HAP-1 (cell line): ENCODE data around the gene DCLK1.

Source experiments
- DNase-seq, 2 experiments: peaks; one replicate each; pipeline ENCODE4 v3.0.0-alpha.2; 2016 to 2020; ENCODE audit warnings: low spot score in 2 of 2
- H3K27me3 ChIP-seq: fragments of 250-450 bp; sonication (Bioruptor Pico); 2 replicates; pipeline ENCODE4 v1.5.1; 2020; ENCODE audit warnings: low read depth, mild to moderate bottlenecking, moderate library complexity
- H3K36me3 ChIP-seq: fragments of 250-450 bp; sonication (Bioruptor Pico); replicated peaks from 2 replicates; pipeline ENCODE4 v1.5.1; 2020; ENCODE audit warnings: mild to moderate bottlenecking
- H3K4me1 ChIP-seq: fragments of 250-450 bp; sonication (Bioruptor Pico); 2 replicates; pipeline ENCODE4 v1.5.1; 2020; ENCODE audit warnings: mild to moderate bottlenecking
- H3K4me3 ChIP-seq: fragments of 250-450 bp; sonication (Bioruptor Pico); 2 replicates; pipeline ENCODE4 v1.5.1; 2020; ENCODE audit warnings: mild to moderate bottlenecking, moderate library complexity
- H3K9me3 ChIP-seq: fragments of 250-450 bp; sonication (Bioruptor Pico); 2 replicates; pipeline ENCODE4 v1.5.1; 2020; ENCODE audit warnings: mild to moderate bottlenecking, moderate library complexity
- in situ Hi-C: fragments of 300-500 bp; cut with MboI; formaldehyde crosslinking; loops from 3 replicates; pipeline ENCODE4 v1.14.3; 2020; ENCODE audit warnings: low sequenced_read_pairs, inconsistent platforms, mixed read lengths

DCLK1 gene

DNA sequence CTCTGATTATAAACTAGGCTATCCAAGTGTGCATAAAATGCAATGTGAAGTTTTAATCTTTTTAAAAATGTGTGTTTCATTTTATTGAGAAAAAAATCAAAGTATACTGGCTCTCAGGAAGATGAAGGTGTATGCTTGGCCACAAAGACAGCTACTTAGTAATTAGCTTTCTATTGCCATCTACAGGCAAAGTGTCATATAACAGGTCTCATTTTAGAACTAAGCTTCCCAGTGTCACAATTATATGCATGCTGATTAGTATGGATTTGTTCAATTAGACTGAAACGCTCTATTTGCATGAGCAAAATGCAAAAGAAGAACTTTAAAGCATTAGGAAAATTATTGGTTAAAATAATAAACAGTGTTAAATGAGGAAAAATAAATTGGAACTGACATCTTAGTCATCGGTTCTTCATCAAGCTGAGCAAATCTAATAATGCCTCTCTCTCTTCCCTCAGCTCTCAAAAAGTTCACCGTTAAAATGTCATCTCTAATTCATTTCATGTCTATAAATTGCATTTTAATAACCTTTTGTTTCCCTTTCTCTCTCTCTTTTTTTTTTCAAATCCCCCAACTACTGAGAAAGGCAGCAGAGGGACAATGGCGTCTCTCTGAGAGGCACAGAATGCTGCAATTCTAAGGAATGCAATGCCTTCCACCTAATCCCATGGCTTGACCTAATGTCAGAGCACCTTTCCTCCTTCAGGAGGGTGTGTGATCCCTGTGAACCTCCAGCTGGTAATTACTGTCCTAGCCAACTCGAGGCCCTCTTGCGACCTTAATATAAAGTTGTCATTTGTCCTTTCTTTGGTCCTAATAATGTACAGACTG, 341.6 kb downstream of the DCLK1 start:
- Histone ChIP-seq H3K4me1 (no peaks in the 10 kb centered on the region), H3K27me3 (no peaks in the 10 kb centered on the region), H3K4me3 (no peak overlapping the region), H3K9me3 (no peaks in the 10 kb centered on the region), H3K36me3 (no peaks in the 10 kb centered on the region)
- peak in 1 of 2 experiments; percentile 67 for DNase-seq
- in situ Hi-C loops = no loop called here

DNA sequence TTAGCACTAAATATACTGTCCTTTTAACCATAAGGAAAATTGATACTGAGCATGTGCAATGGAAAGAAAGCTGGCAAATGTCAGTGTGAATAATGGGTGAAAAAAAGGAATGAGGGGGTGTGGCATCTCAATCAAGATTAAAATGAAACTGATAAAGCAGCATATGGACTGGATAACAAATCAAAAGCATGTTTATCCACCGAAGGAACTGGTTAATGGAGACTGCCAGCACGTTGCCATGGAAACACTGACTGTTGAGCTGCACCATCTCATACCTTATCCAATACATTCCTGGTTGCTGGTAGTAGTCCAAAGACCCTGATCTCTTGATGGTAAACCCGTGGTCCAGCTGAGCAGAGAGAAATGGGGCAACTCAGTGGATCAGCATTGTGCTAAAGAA, 343.2 kb downstream of the DCLK1 start:
- Histone ChIP-seq H3K27me3 (no peaks in the 10 kb centered on the region), H3K4me1 (peaks cover 2% of the 10 kb centered on the region; the same call in 1 of the 2 replicates), H3K36me3 (no peaks in the 10 kb centered on the region), H3K9me3 (no peaks in the 10 kb centered on the region), H3K4me3 (no peak overlapping the region)
- peak in 1 of 2 experiments; percentile 11 for DNase-seq
- in situ Hi-C loops = no loop called here

DNA sequence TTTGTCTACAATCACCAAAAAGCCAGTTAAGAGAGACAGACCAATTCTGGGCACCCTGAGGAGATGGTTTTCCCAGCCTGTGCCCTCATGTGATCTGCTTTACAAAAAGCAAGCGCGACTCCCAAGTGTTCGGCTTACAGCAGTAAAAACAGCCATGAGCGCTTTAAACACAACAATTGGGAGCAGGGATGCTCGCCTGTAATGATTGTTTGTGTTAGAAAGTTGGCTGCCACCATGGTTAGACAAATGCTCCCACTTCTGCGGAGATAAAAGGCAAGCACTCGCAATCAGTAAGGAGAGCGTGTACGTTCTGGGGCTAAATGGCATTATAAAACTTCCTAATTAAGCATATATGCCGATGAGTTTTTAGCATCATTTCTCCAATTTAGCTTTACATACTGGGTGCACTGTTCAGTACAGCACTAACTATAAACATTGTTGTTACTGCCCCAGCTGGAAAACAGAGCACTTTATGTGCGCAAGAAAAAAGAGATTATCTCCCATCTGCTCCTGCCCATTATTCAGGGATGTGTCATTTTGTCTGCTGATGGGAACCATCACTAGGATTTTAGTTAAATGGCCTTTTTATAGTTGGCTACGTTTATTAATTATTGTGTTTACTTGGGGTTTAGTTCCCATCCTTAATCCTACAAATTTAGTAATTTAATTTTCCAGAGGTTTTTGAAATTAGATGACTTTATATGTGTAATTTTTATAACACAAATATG, 345.4 kb downstream of the DCLK1 start:
- Histone ChIP-seq H3K27me3 (no peaks in the 10 kb centered on the region), H3K4me1 (peaks cover 17% of the 10 kb centered on the region), H3K9me3 (no peaks in the 10 kb centered on the region), H3K36me3 (no peaks in the 10 kb centered on the region), H3K4me3 (no peak overlapping the region)
- no peak for DNase-seq
- in situ Hi-C loops = no loop called here

DNA sequence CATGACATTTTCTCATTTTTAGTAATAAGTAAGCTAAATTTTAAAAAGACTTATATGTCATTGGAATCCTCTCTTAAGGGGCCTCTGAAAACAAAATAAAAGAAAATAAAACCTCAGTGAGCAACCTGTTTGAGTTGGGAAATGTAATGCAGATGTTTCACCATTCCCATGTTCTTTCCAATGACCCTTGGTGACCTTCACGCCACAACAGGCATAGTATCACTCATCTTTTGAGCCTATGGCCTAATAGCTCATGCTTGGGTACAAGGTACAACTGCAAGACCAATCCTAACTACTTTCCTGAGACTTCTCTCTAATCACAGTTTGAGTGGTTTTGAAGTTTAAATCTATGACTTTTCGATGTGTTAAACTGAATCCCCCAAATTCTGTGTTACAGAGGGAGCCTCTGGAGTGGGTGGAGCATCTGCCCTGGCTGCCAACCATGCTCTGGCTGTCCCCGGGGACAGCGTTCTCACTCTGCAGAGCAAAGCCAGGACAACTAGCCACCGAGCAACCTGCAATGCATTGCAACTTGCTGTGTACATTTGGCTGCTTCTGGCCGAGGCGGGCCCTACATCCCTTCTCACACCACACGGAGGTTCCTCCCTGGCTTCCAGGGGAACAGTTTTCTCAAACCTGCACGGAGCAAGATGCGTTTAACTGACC, 346.8 kb downstream of the DCLK1 start:
- Histone ChIP-seq H3K4me1 (peaks cover 18% of the 10 kb centered on the region), H3K36me3 (no peaks in the 10 kb centered on the region), H3K4me3 (no peak overlapping the region), H3K27me3 (no peaks in the 10 kb centered on the region), H3K9me3 (no peaks in the 10 kb centered on the region)
- in situ Hi-C loops = no loop called here
- no peak for DNase-seq

- Histone ChIP-seq H3K9me3 (no peaks in the 10 kb centered on the region), H3K4me1 (peaks cover 18% of the 10 kb centered on the region), H3K36me3 (no peaks in the 10 kb centered on the region), H3K27me3 (no peaks in the 10 kb centered on the region), H3K4me3 (no peak overlapping the region)
- peak in 1 of 2 experiments; percentile 64 for DNase-seq
- in situ Hi-C loops = no loop called here
These were observed 348.4 kb downstream of the DCLK1 start for GRCh38 chr13:35782793-35783192.

DNA sequence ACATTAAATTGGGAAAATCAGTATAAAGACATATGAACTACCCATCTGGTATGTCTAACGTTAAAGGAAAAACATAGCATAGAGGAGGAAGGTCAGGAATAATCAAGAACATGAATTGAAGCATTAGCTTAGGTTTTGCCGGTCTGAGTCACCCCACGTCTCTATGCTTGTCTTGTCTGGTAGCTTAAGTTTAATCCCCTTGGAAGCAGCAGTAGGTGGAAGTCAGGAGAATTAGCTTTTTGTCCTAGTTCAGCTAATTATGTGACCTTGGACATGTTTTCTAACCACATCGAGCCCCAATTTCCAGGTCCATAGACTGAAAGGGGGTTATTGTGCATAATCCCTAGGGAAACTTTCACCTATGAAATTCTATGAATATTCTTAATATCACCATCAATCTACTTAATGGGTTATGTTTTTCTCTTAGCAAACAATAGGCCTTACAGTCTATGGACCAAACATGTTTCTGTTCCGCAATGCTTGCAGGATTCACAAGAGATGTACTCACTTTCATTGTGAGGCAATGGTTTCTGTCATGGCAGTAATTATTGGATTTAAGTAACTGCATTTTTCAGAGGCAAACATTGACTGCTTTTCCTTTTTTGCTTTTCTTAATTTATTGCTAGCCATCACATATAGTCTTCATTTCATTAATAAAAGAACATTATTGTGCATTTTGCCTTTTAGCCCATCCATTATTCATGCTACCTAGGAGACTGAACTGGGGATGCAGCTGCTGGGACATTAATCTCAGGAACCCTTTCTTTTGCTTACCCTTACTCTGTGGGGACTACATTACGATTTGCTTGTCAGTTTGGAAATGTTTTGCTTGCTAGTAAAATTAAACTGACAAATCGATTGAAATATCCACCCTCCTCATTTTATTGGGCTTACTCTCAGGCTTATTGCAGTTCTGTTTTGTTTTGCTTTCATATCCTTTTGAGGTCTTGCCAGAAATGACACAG, 349.9 kb downstream of the DCLK1 start:
- H3K4me3 ChIP-seq = no peak overlapping the region
- H3K9me3 ChIP-seq = no peaks in the 10 kb centered on the region
- in situ Hi-C loops = no loop called here
- H3K4me1 ChIP-seq = peaks cover 18% of the 10 kb centered on the region
- no peaks in the 10 kb centered on the region; the same call in 1 of the 2 replicates for H3K27me3 ChIP-seq
- peak; percentile 11 to 21 for DNase-seq
- no peaks in the 10 kb centered on the region for H3K36me3 ChIP-seq

DNA sequence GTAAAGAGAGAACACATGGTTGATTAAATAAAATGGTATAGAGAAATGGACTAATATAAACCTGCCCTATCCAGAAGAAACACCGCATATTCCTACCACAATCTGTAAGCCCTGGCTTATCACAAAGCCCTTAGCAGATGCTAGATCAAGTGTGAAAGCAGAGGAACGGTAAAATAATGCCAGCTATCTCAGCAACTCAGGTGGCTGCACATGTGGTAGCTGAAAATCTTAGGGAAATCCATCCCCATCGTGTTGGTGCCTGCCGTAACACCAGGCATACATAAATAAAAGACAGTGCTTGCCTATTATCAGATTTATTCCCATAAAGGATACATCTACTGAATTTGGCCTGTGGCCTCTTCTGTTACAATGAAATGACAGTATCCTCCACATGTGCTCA, 350.6 kb downstream of the DCLK1 start:
- in situ Hi-C loops = no loop called here
- Histone ChIP-seq H3K4me3 (no peak overlapping the region), H3K36me3 (no peaks in the 10 kb centered on the region), H3K27me3 (no peaks in the 10 kb centered on the region; the same call in 1 of the 2 replicates), H3K9me3 (no peaks in the 10 kb centered on the region), H3K4me1 (peaks cover 18% of the 10 kb centered on the region)
- no peak for DNase-seq

GRCh38 chr13:35771898-35772297, 359.3 kb downstream of the DCLK1 start:
- no peak for DNase-seq

GRCh38 chr13:35770756-35771297, 360.4 kb downstream of the DCLK1 start:
- DNase-seq = no peak
- Histone ChIP-seq H3K4me3 (no peak overlapping the region), H3K9me3 (no peaks in the 10 kb centered on the region), H3K36me3 (no peaks in the 10 kb centered on the region), H3K27me3 (no peaks in the 10 kb centered on the region), H3K4me1 (no peaks in the 10 kb centered on the region)
- in situ Hi-C loops = no loop called here

More at GRCh38 chr13:35771898-35772297, 359.3 kb downstream of the DCLK1 start:
- Histone ChIP-seq H3K9me3 (no peaks in the 10 kb centered on the region), H3K4me3 (no peak overlapping the region), H3K4me1 (no peaks in the 10 kb centered on the region), H3K36me3 (no peaks in the 10 kb centered on the region), H3K27me3 (no peaks in the 10 kb centered on the region; the same call in 1 of the 2 replicates)
- in situ Hi-C loops = no loop called here

DNA sequence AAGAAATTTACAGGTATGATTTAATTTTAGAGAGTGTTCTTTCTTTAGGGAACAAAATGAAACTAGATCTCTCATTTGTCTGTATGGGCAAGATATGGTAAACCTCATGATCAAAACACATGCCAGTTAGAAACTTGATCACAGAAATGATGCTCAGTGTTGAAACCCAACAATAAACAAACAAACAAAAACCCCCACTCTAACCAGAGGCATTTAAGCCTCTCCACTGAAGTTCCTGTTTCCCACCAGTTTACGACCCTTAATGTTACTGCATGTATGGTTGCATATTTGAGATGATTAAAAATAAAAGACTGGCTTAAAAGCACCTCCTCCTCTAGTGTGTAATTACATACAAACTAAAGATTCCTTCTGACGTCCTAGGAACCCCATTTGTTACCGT, 361.4 kb downstream of the DCLK1 start:
- no peak overlapping the region for H3K4me3 ChIP-seq
- DNase-seq = no peak
- in situ Hi-C loops = no loop called here
- H3K36me3 ChIP-seq = no peaks in the 10 kb centered on the region
- no peaks in the 10 kb centered on the region for H3K27me3 ChIP-seq
- H3K4me1 ChIP-seq = no peaks in the 10 kb centered on the region
- H3K9me3 ChIP-seq = no peaks in the 10 kb centered on the region

GRCh38 chr13:35768551-35768950, 362.6 kb downstream of the DCLK1 start:
- no peaks in the 10 kb centered on the region for H3K36me3 ChIP-seq
- H3K9me3 ChIP-seq = no peaks in the 10 kb centered on the region
- in situ Hi-C loops = no loop called here
- no peaks in the 10 kb centered on the region for H3K27me3 ChIP-seq
- no peak overlapping the region for H3K4me3 ChIP-seq
- no peaks in the 10 kb centered on the region for H3K4me1 ChIP-seq
- no peak for DNase-seq

DNA sequence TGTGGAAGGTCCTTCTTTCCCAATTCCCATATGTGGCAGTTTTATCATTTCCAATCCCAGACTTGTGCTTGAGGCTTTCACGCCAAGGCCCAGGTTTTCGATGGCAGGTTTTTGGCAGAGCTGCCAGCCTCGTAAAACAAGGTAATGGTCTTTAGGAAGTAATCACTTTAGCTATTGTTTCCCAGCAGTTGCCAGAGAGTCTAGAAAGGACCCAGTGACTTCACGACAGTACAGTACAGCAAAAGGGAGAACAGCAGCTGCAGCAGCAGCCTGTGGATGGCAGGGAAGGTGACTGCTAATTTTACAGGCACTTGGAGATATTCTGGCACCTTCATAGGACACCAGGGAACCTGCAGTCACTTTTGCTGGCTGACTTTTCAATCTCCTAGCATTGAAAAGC, 363.1 kb downstream of the DCLK1 start:
- H3K36me3 ChIP-seq = no peaks in the 10 kb centered on the region
- in situ Hi-C loops = no loop called here
- DNase-seq = no peak
- no peaks in the 10 kb centered on the region for H3K9me3 ChIP-seq
- H3K4me1 ChIP-seq = no peaks in the 10 kb centered on the region
- no peaks in the 10 kb centered on the region for H3K27me3 ChIP-seq
- H3K4me3 ChIP-seq = no peak overlapping the region
